Spleen (tissue), 11 donors: ENCODE measurements around the gene AMIGO1. TPM values are rescaled to one million over a fixed set of nuclear protein-coding genes. Genes with fewer than 3 reads are reported as not detected.

ENCODE experiments used
- DNase-seq: peaks from one replicate; pipeline ENCODE4 v3.0.0-alpha.2; 2020
- H3K27ac ChIP-seq, 8 donors: fragments of 200-600 bp; sonication (generic) in 7 of 8; 1 replicate in 4 of 8; 2 replicates in 4 of 8; pipeline versions ENCODE4 v1.5.0 to v1.8.0; 2016 to 2021; ENCODE audit warnings: inconsistent platforms in 4 of 8, mild to moderate bottlenecking in 4 of 8, moderate library complexity in 1 of 8
- H3K27me3 ChIP-seq, 7 donors: fragments of 200-600 bp; sonication (generic) in 6 of 7; replicated peaks in 1 of 7; 1 replicate in 4 of 7; 2 replicates in 3 of 7; pipeline versions ENCODE4 v1.5.0 to v1.8.0; 2016 to 2021; ENCODE audit warnings: inconsistent platforms in 3 of 7, mild to moderate bottlenecking in 1 of 7
- H3K36me3 ChIP-seq, 6 donors: fragments of 200-600 bp; sonication (generic) in 5 of 6; 1 replicate in 4 of 6; 2 replicates in 2 of 6; pipeline versions ENCODE4 v1.5.0 to v1.8.0; 2016 to 2021; ENCODE audit warnings: inconsistent platforms in 2 of 6
- H3K4me1 ChIP-seq, 6 donors: fragments of 200-600 bp; sonication (generic) in 5 of 6; 1 replicate in 3 of 6; 2 replicates in 3 of 6; pipeline versions ENCODE4 v1.5.0 to v1.8.0; 2016 to 2021; ENCODE audit warnings: inconsistent platforms in 3 of 6
- H3K4me3 ChIP-seq, 8 donors: fragments of 200-600 bp; sonication (generic) in 7 of 8; 1 replicate in 4 of 8; 2 replicates in 4 of 8; pipeline versions ENCODE4 v1.5.0 to v1.8.0; 2016 to 2021; ENCODE audit warnings: inconsistent platforms in 4 of 8, mild to moderate bottlenecking in 4 of 8, moderate library complexity in 2 of 8
- H3K9me3 ChIP-seq, 8 donors: fragments of 200-600 bp; sonication (generic) in 7 of 8; 1 replicate in 4 of 8; 2 replicates in 4 of 8; pipeline versions ENCODE4 v1.5.0 to v1.8.0; 2016 to 2021; ENCODE audit warnings: inconsistent platforms in 4 of 8
- CTCF ChIP-seq, 11 experiments: fragments of 200-600 bp in 7 of 11; fragments of 450-650 bp in 4 of 11; sonication (generic) in 4 of 11; IDR thresholded peaks in 8 of 11; conservative IDR thresholded peaks in 3 of 11; 1 replicate in 7 of 11; 2 replicates in 4 of 11; pipeline versions ENCODE4 v1.4.0 to v1.8.0; 2016 to 2021; ENCODE audit warnings: antibody characterized with exemption in 11 of 11, inconsistent platforms in 4 of 11, mild to moderate bottlenecking in 1 of 11
- POLR2A ChIP-seq, 3 donors: fragments of 450-650 bp; IDR thresholded peaks; one replicate each; pipeline ENCODE4 v1.5.1; 2017; ENCODE audit warnings: antibody characterized with exemption in 3 of 3, mild to moderate bottlenecking in 1 of 3
- POLR2AphosphoS5 ChIP-seq, 3 donors: sonication (generic); formaldehyde crosslinking; IDR thresholded peaks; one replicate each; pipeline ENCODE4 v1.5.1; 2017; ENCODE audit warnings: antibody characterized with exemption in 3 of 3
- WGBS, 5 donors: extraction: QIAGEN DNeasy Blood & Tissue Kit in 3 of 5; methylation state at CpG; one replicate each; pipeline versions ENCODE4 v1.1.5 to v1.1.7; 2013 to 2018; 5-methylcytosine and 5-hydroxymethylcytosine counted together
- intact Hi-C: fragments of 100-400 bp; cut with DNase I; formaldehyde crosslinking; loops from one replicate; pipeline ENCODE4 v1.15.0; 2023; ENCODE audit warnings: low total_unique reads
- polyA plus RNA-seq, 3 donors: library from polyadenylated mRNA; stranded (reverse); fragments of 200-250 nt; gene quantifications; one replicate each; pipeline ENCODE4 v1.2.1, GENCODE V29; 2013
- total RNA-seq, 7 donors: library from RNA; depleted of rRNA in 3 of 7; stranded (reverse); fragments of >200 nt in 3 of 7; fragmentation: NEBNext Ultra II Directional in 4 of 7; extraction: Animal tissue kit (Norgen Biotek cat#: 25700) in 4 of 7; gene quantifications; one replicate each; pipeline versions ENCODE4 v1.1.0 to v1.2.1, GENCODE V29; 2016 to 2021
- donor health status: healthy with polysubstance abuse.
- donor health status: DM: no; HTN: no; CAD: no; lungs with moderate emphysema.
- donor health status: DM: no; HTN: no; CAD: no.
- donor health status: Bipolar disorder and iron deficiency.
- donor health status: healthy.
- donor health status: DM: no; HTN: no; CAD: no.
- donor health status: DM: yes; HTN: yes; CAD: no.

Gene AMIGO1
- total and polyA plus RNA-seq, 10 donors: 0.57 to 8.5 (median 5.4) TPM

DNA sequence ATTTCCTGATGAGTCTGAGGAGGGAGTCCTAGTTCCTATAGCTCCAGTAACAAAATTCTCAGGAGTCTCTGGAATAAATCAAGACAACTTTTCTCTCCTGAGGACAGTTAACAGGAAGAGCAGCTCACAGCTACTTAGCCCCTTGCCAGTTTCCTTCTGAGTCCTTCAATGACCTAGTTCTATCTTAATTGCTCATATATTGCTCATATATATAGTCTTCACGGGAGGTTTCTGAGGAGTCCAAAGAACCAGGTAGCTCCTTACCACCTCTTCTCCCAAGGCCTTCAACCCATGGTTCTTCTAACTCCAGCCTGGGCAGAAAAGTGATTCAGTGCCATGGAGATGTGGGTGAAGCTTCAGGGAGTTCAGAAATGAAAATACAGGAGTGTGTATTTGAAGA lies 4.6 kb downstream of the AMIGO1 start:
- 63 to 97% (median 77%) methylated on average over 1 of the region's 1 CpG for WGBS, 5 donors
- H3K27ac ChIP-seq: peak overlapping the region in 1 of 8 donors; percentile 44
- intact Hi-C loops: no loop called here

DNA sequence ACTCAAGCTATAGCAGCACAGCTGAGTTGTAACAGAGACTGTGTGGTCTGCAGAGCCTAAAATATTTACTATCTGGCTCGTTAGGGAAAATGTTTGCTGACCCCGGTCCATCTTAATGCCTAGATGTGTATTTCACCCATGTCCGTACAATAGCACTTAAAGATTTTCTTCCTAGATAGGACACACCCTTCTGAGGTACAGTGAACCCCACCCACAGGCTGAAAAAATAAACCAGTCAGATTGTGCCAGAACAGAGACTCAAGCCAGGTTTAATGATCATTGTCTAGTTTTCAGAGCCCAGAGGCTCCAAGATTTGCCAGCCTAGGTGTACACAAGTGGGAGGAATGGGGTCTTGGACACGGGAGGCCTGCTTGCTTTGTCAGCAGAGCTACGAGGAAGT lies 5.6 kb downstream of the AMIGO1 start:
- Histone ChIP-seq H3K27me3 (peaks cover 0 to 6% (median 0%) of the 10 kb centered on the region in 7 donors), H3K36me3 (peaks cover 0 to 38% (median 2%) of the 10 kb centered on the region in 6 donors), H3K4me1 (peaks cover 5 to 67% (median 49%) of the 10 kb centered on the region in 6 donors), H3K27ac (peak overlapping the region in 5 of 8 donors; percentile 7 to 82 (median 46)), H3K9me3 (no peaks in the 10 kb centered on the region), H3K4me3 (no peak overlapping the region)
- no peak for DNase-seq
- TF ChIP-seq POLR2A (IDR thresholded peaks at IDR 0.05) (no peak), POLR2AphosphoS5 (IDR thresholded peaks at IDR 0.05) (no peak), CTCF (IDR thresholded peaks at IDR 0.05 in 8 of 11, conservative IDR thresholded peaks at IDR 0.05 in 3 of 11) (no peak)
- WGBS, 5 donors: 63 to 80% (median 67%) methylated on average over 5 of the region's 5 CpGs
- intact Hi-C loops: no loop called here

More for the DNA sequence above, 4.6 kb downstream of the AMIGO1 start:
- peaks cover 0 to 27% (median 2%) of the 10 kb centered on the region in 6 donors for H3K36me3 ChIP-seq
- DNase-seq: no peak
- no peaks in the 10 kb centered on the region for H3K9me3 ChIP-seq
- H3K27me3 ChIP-seq: peaks cover 0 to 14% (median 0%) of the 10 kb centered on the region in 7 donors
- H3K4me1 ChIP-seq: peaks cover 8 to 65% (median 47%) of the 10 kb centered on the region in 6 donors
- no peak overlapping the region for H3K4me3 ChIP-seq
- TF ChIP-seq POLR2AphosphoS5 (IDR thresholded peaks at IDR 0.05): no peak
- no peak for TF ChIP-seq POLR2A (IDR thresholded peaks at IDR 0.05)
- TF ChIP-seq CTCF (IDR thresholded peaks at IDR 0.05 in 8 of 11, conservative IDR thresholded peaks at IDR 0.05 in 3 of 11): no peak

GRCh38 chr1:109502364-109502851 lies 7.1 kb downstream of the AMIGO1 start:
- Histone ChIP-seq H3K9me3 (no peaks in the 10 kb centered on the region), H3K4me3 (peak overlapping the region in 1 of 8 donors; percentile 22), H3K36me3 (peaks cover 0 to 53% (median 13%) of the 10 kb centered on the region in 6 donors), H3K4me1 (peaks cover 3 to 74% (median 54%) of the 10 kb centered on the region in 6 donors), H3K27ac (peak overlapping the region; percentile 14 to 82 (median 50)), H3K27me3 (no peaks in the 10 kb centered on the region)
- intact Hi-C loops: no loop called here
- WGBS, 5 donors: 50 to 63% (median 54%) methylated on average over 3 of the region's 3 CpGs
- no peak for DNase-seq
- TF ChIP-seq CTCF (IDR thresholded peaks at IDR 0.05 in 8 of 11, conservative IDR thresholded peaks at IDR 0.05 in 3 of 11) (no peak), POLR2AphosphoS5 (IDR thresholded peaks at IDR 0.05) (peak in 1 of 3 donors; percentile 3)

GRCh38 chr1:109501644-109502363 lies 7.7 kb downstream of the AMIGO1 start:
- intact Hi-C loops: no loop called here
- peaks cover 0 to 59% (median 19%) of the 10 kb centered on the region in 6 donors for H3K36me3 ChIP-seq
- H3K27me3 ChIP-seq: no peaks in the 10 kb centered on the region
- H3K9me3 ChIP-seq: no peaks in the 10 kb centered on the region
- H3K4me3 ChIP-seq: peak overlapping the region in 1 of 8 donors; percentile 22
- 60 to 71% (median 67%) methylated on average over 5 of the region's 5 CpGs for WGBS, 5 donors
- TF ChIP-seq CTCF (IDR thresholded peaks at IDR 0.05 in 8 of 11, conservative IDR thresholded peaks at IDR 0.05 in 3 of 11) (no peak), POLR2AphosphoS5 (IDR thresholded peaks at IDR 0.05) (no peak), POLR2A (IDR thresholded peaks at IDR 0.05) (no peak)
- peak overlapping the region in 6 of 8 donors; percentile 35 to 82 (median 55) for H3K27ac ChIP-seq
- no peak for DNase-seq
- H3K4me1 ChIP-seq: peaks cover 3 to 80% (median 60%) of the 10 kb centered on the region in 6 donors
